Measurements from ENCODE around the gene PNPLA3.

PNPLA3 gene

GRCh38 chr22:43995057-43995685 is 71.6 kb downstream of the PNPLA3 start:
- DNase-seq = no peak

DNA sequence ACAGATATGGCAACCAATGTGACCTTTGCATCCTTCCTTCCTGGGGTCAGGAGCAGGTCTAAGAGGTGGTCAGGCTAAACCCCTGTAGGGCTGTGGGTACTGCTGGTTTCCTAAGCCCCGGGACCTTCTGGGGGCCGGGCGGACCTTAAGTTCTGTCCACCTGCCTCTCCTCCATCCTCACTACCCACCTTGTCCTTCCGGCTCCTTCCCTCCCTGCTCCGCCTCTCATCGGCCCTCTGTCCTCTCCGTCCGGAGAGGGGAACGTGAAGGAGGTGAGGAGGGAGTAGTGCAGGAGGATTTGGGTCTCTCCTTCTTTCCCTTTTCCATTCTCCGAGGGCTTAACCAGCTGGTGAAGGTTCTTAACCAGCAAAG is 72.2 kb downstream of the PNPLA3 start:
- DNase-seq = no peak

DNA sequence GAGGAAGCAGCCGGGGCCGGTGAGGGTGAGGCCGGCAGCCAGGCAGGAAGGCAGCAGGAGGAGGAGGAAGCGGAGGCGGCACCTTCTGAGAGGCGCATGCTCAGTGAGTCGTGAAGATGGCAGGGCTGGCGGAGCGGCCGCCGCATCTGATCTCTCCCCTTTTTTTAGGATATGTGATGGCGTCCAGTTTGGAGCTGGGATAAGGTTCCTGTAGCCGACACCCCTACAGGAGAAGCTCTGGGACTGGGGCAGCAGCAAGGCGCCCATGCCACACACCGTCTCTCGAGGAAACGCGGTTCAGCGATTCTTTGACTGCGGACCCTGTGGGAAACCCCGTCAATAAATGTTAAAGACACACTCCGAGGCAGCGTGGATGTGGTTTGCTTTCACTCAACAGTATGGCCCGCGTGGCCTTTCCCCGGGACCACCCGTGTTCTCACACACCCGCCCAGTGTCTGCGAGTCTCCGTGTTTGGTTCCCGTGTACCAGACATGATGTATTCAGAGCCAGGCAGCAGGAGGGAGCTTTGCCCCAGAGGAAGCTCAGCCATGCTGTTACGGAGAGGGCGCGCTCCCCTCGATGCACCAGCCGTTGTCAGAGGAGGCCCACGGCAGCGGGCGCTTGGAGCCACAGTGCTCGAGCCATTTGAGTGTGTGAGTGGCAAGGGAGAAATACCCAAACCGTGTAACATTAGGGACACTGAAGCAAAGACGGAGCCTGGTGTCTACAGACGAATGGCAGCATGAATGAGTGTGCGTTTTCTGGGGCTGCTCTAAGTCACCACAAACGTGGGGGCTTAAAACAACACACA is 72.8 kb downstream of the PNPLA3 start:
- peak; percentile 54 for DNase-seq

DNA sequence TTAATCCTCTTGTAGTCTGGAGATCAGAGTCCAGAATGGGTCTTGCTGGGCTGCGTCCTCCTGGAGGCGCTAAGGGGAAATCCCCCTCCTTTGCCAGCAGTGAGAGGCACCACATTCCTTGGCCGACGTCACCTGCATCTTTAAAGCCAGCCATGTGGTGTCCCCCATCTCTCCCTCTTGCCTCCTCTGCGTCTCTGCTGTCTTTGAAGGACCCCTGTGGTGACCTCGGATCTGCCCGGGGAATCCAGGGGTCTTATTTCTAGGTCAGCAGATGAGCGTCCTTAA is 73.3 kb downstream of the PNPLA3 start:
- no peak for DNase-seq

Data from activated effector memory CD4-positive, alpha-beta T cell treated with Interleukin-2 at 50 U/mL for 16 hours (primary cell).